WTC11 (cell line): Measurements from ENCODE around the gene AFF3. TPM values are rescaled to one million over a fixed set of nuclear protein-coding genes. Genes with fewer than 3 reads are reported as not detected.
"Not testable (repeated sequence)": the region's sequence is repeated elsewhere in the genome, so short reads cannot be mapped to it uniquely, and the experiment has no call there.

Experiments used
- ATAC-seq: fragments of 200-7000 bp; cut with Tn5 transposase; 2 replicates; pipeline ENCODE4 v1.10.0; 2021; ENCODE audit warnings: mild to moderate bottlenecking, moderate library complexity
- CTCF ChIA-PET: fragments of 300-600 bp; sonication (Branson Sonifier 250); formaldehyde crosslinking; loops from one replicate; lab custom pipeline; 2021; ENCODE audit warnings: antibody characterized with exemption; lab: Charles Lee
- POLR2A ChIA-PET: fragments of 350-600 bp; sonication (Branson Sonifier 250); formaldehyde crosslinking; loops from one replicate; lab custom pipeline; 2021; ENCODE audit warnings: antibody characterized with exemption; lab: Charles Lee
- DNase-seq: peaks from one replicate; pipeline ENCODE4 v3.0.0; 2021; ENCODE audit warnings: low spot score
- H3K27ac Mint-ChIP-seq: 2 replicates; pipeline ENCODE4 v1.8.0; 2021; ENCODE audit warnings: mixed read lengths
- H3K27me3 Mint-ChIP-seq: 2 replicates; pipeline ENCODE4 v1.8.0; 2021; ENCODE audit warnings: low read depth, mild to moderate bottlenecking, moderate library complexity, mixed read lengths
- H3K36me3 Mint-ChIP-seq: 2 replicates; pipeline ENCODE4 v1.8.0; 2021; ENCODE audit warnings: mixed read lengths
- H3K4me1 Mint-ChIP-seq: 2 replicates; pipeline ENCODE4 v1.8.0; 2022; ENCODE audit warnings: mixed read lengths
- H3K4me3 Mint-ChIP-seq: 2 replicates; pipeline ENCODE4 v1.8.0; 2021; ENCODE audit warnings: mild to moderate bottlenecking, moderate library complexity, mixed read lengths
- H3K9me3 Mint-ChIP-seq: 2 replicates; pipeline ENCODE4 v1.8.0; 2021; ENCODE audit warnings: mixed read lengths
- E2F1 ChIP-seq: sonication (generic); formaldehyde crosslinking; IDR thresholded peaks from 2 replicates; pipeline ENCODE4 v1.8.0; 2022; ENCODE audit warnings: mild to moderate bottlenecking, missing genetic modification reagents
- E2F5 ChIP-seq: sonication (generic); formaldehyde crosslinking; IDR thresholded peaks from 2 replicates; pipeline ENCODE4 v1.8.1; 2022; ENCODE audit warnings: mild to moderate bottlenecking, moderate library complexity, missing genetic modification reagents
- ELF4 ChIP-seq: sonication (generic); formaldehyde crosslinking; IDR thresholded peaks from 2 replicates; pipeline ENCODE4 v1.8.1; 2022; ENCODE audit warnings: low read depth, mild to moderate bottlenecking, moderate library complexity, missing genetic modification reagents
- FOXP4 ChIP-seq: sonication (generic); formaldehyde crosslinking; IDR thresholded peaks from 2 replicates; pipeline ENCODE4 v1.8.0; 2022; ENCODE audit warnings: mild to moderate bottlenecking, missing genetic modification reagents
- HMGA2 ChIP-seq: fragments of 250-450 bp; sonication (Bioruptor Pico); IDR thresholded peaks from 2 replicates; pipeline ENCODE4 v1.4.0; 2021; ENCODE audit warnings: mild to moderate bottlenecking, moderate library complexity
- IRF1 ChIP-seq: sonication (generic); formaldehyde crosslinking; IDR thresholded peaks from 2 replicates; pipeline ENCODE4 v1.8.0; 2023; ENCODE audit warnings: missing genetic modification reagents
- PRDM15 ChIP-seq: sonication (generic); formaldehyde crosslinking; IDR thresholded peaks from 2 replicates; pipeline ENCODE4 v1.8.0; 2022; ENCODE audit warnings: missing genetic modification reagents
- RORB ChIP-seq: fragments of 250-450 bp; sonication (Bioruptor Pico); IDR thresholded peaks from 2 replicates; pipeline ENCODE4 v1.9.0; 2021; ENCODE audit warnings: mild to moderate bottlenecking
- TEAD4 ChIP-seq: sonication (generic); formaldehyde crosslinking; IDR thresholded peaks from 2 replicates; pipeline ENCODE4 v1.8.0; 2022; ENCODE audit warnings: mild to moderate bottlenecking, missing genetic modification reagents
- USF2 ChIP-seq: sonication (generic); formaldehyde crosslinking; IDR thresholded peaks from 2 replicates; pipeline ENCODE4 v1.8.1; 2023; ENCODE audit warnings: mild to moderate bottlenecking, missing genetic modification reagents, moderate library complexity
- ZNF219 ChIP-seq: sonication (generic); formaldehyde crosslinking; IDR thresholded peaks from 2 replicates; pipeline ENCODE4 v1.8.0; 2023; ENCODE audit warnings: missing genetic modification reagents, mild to moderate bottlenecking, borderline replicate concordance
- ZNF425 ChIP-seq: fragments of 250-450 bp; sonication (Bioruptor Pico); conservative IDR thresholded peaks from 2 replicates; pipeline ENCODE4 v1.9.0; 2021; ENCODE audit warnings: mild to moderate bottlenecking
- total RNA-seq: library from RNA; stranded (reverse); gene quantifications from 3 replicates; pipeline ENCODE4 v1.2.3, GENCODE V29; 2021

The AFF3 gene
- total RNA-seq, 1 experiment from 2014 or later = 1.2 TPM

- TF ChIP-seq ZNF425 (CRISPR knock-in tag) = no peak
- TF ChIP-seq HMGA2 (CRISPR knock-in tag) = no peak
- TF ChIP-seq, all 79 proteins: peak for 0
These were observed 478.7 kb downstream of the AFF3 start (continued) for GRCh38 chr2:99663641-99664040.

- ATAC-seq = no peak
- no peak for TF ChIP-seq IRF1
- TF ChIP-seq RORB = no peak
- no peak for TF ChIP-seq FOXP4 (CRISPR knock-in tag)
- TF ChIP-seq TEAD4 = no peak
- TF ChIP-seq ELF4 = no peak
- TF ChIP-seq, all 79 proteins: peak for 0
- Mint-ChIP-seq H3K27me3 (no peaks in the 10 kb centered on the region), H3K4me1 (peaks cover 8% of the 10 kb centered on the region), H3K9me3 (peaks cover 14% of the 10 kb centered on the region), H3K27ac (no peak overlapping the region), H3K4me3 (no peak overlapping the region), H3K36me3 (no peaks in the 10 kb centered on the region)
- POLR2A ChIA-PET = no interaction called here
- CTCF ChIA-PET = interaction anchor here (1.1 to 1.6 kb wide), 3 partner anchors 9 to 104 kb away, joined by 3 to 4 read pairs (median 3); no protein-coding TSS in a partner anchor
- no peak for DNase-seq
These were observed 479.5 kb downstream of the AFF3 start for GRCh38 chr2:99662761-99663341.

GRCh38 chr2:99661761-99662160 is 480.6 kb downstream of the AFF3 start:
- POLR2A ChIA-PET = interaction anchor here (0.6 kb wide), 1 partner anchor 11 kb away, joined by 3 read pairs; no protein-coding TSS in a partner anchor
- ATAC-seq, H3K4me1 Mint-ChIP-seq, H3K4me3 Mint-ChIP-seq, H3K9me3 Mint-ChIP-seq, H3K36me3 Mint-ChIP-seq, H3K27me3 Mint-ChIP-seq, DNase-seq, H3K27ac Mint-ChIP-seq: not testable (repeated sequence)
- CTCF ChIA-PET = interaction anchor here (1.1 kb wide), 1 partner anchor 47 kb away, joined by 3 read pairs; no protein-coding TSS in a partner anchor

GRCh38 chr2:99660616-99661406 is 481.6 kb downstream of the AFF3 start:
- Mint-ChIP-seq H3K27me3 (no peaks in the 10 kb centered on the region), H3K36me3 (no peaks in the 10 kb centered on the region), H3K9me3 (no peaks in the 10 kb centered on the region; the same call in 1 of the 2 replicates), H3K4me1 (peaks cover 8% of the 10 kb centered on the region), H3K4me3 (no peak overlapping the region), H3K27ac (no peak overlapping the region)
- ChIA-PET POLR2A (no interaction called here), CTCF (no interaction called here)
- DNase-seq (no peak), ATAC-seq (peak; percentile 47)
- TF ChIP-seq ZNF219 (CRISPR knock-in tag) (no peak), USF2 (CRISPR knock-in tag) (no peak), E2F5 (CRISPR knock-in tag) (no peak), E2F1 (no peak), PRDM15 (no peak)
